Colonic mucosa (tissue), 4 donors: Measurements from ENCODE around the gene TMPRSS13. TPM values are rescaled to one million over a fixed set of nuclear protein-coding genes. Genes with fewer than 3 reads are reported as not detected.

ENCODE experiments used
- DNase-seq: peaks from one replicate; pipeline ENCODE4 v3.0.0-alpha.2; 2020
- H3K27ac ChIP-seq: fragments of 200-600 bp; one replicate; pipeline ENCODE4 v1.8.0; 2021
- H3K27me3 ChIP-seq: fragments of 200-600 bp; one replicate; pipeline ENCODE4 v1.8.0; 2021
- H3K36me3 ChIP-seq: fragments of 200-600 bp; one replicate; pipeline ENCODE4 v1.8.0; 2021
- H3K4me1 ChIP-seq: fragments of 200-600 bp; one replicate; pipeline ENCODE4 v1.8.0; 2021; ENCODE audit warnings: mild to moderate bottlenecking
- H3K4me3 ChIP-seq: fragments of 200-600 bp; one replicate; pipeline ENCODE4 v1.8.0; 2021
- H3K9ac ChIP-seq, 2 donors: one replicate each; pipeline ENCODE4 v1.7.0; 2013; ENCODE audit warnings: control low read depth in 2 of 2, low read depth in 2 of 2, low read length in 2 of 2
- H3K9me3 ChIP-seq: fragments of 200-600 bp; one replicate; pipeline ENCODE4 v1.8.0; 2021
- intact Hi-C: fragments of 100-400 bp; cut with DNase I; formaldehyde crosslinking; loops from one replicate; pipeline ENCODE4 v1.14.1; 2022
- total RNA-seq, 2 donors: library from RNA; stranded (reverse); fragmentation: NEBNext Ultra II Directional in 1 of 2; extraction: Animal tissue kit (Norgen Biotek cat#: 25700) in 1 of 2; gene quantifications; one replicate each; pipeline ENCODE4 v1.2.1, GENCODE V29; 2021
- TF ChIP-seq, protein P1 (sequence below): fragments of 200-600 bp; IDR thresholded peaks from one replicate; pipeline ENCODE4 v1.8.0; 2022; ENCODE audit warnings: antibody characterized with exemption, mild to moderate bottlenecking
- donor health status: healthy.
- donor health status: DM: no; HTN: no; CAD: no.
- donor health status: DM: no; HTN: no; CAD: no.

TMPRSS13 gene
- total RNA-seq, 2 donors from 2014 or later: 1.5 to 1.6 TPM

DNA sequence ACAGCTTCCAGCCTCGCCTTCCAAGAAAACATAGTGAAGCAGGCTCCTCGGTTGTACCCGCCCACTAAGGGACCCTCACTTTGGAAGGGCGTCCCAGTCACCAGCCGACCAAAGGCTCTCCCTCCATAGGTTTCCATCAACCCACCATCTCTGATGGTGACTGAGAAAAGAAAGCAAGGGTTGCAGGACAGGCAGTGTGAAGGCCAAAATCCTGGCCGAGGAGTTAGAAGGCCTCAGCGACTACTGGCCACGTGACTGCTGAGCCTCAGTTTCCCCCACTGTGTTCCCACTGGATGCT, 55.4 kb downstream of the TMPRSS13 start:
- intact Hi-C loops: no loop called here
- Histone ChIP-seq H3K4me3 (no peak overlapping the region), H3K9ac (no peak overlapping the region), H3K27ac (no peak overlapping the region), H3K9me3 (no peaks in the 10 kb centered on the region), H3K27me3 (peaks cover 22% of the 10 kb centered on the region), H3K36me3 (no peaks in the 10 kb centered on the region), H3K4me1 (no peaks in the 10 kb centered on the region)
- TF ChIP-seq, protein P1, sequence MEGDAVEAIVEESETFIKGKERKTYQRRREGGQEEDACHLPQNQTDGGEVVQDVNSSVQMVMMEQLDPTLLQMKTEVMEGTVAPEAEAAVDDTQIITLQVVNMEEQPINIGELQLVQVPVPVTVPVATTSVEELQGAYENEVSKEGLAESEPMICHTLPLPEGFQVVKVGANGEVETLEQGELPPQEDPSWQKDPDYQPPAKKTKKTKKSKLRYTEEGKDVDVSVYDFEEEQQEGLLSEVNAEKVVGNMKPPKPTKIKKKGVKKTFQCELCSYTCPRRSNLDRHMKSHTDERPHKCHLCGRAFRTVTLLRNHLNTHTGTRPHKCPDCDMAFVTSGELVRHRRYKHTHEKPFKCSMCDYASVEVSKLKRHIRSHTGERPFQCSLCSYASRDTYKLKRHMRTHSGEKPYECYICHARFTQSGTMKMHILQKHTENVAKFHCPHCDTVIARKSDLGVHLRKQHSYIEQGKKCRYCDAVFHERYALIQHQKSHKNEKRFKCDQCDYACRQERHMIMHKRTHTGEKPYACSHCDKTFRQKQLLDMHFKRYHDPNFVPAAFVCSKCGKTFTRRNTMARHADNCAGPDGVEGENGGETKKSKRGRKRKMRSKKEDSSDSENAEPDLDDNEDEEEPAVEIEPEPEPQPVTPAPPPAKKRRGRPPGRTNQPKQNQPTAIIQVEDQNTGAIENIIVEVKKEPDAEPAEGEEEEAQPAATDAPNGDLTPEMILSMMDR: no peak
- no peak for DNase-seq

DNA sequence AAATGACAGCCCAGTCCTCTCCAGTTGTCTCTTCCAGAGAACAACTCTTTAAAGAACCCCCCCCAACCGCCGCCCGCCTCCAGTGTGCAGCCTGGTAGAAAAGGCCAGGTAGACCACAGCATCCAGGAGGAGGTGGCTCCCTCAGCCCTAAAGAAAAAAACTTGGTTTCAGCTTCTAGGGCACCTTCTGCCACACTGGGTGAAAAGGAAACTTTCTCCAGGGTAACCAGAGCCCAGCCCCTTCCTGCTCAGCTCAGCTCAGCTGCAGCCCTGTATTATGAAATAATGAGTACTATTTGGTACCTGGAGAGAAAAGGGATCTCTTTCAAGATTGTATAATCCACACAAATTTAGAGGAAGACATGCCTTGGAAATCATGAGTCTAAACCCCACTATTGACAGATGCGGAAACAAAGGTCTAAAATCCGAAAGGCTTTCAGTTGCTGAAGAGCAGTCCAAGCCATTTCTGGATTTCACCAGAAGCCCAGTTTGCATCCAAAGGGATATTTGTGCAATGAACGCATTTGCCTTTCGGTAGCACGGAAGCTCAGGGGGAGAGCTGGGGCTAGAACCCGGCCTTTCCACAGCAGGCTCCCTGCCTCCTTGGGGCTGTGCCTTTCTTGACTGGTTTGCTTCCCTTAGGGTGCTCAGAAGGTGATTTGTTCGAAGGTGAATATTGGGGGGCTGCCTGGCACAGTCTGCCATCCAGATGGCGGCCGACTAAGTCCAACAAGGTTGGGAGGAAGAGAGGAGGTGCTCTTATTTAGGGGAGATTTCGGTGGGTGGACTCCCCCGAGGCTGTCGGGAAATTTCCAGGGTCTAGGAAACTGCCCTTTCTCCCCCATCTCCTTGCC, 56.0 kb downstream of the TMPRSS13 start:
- H3K9ac ChIP-seq: no peak overlapping the region
- DNase-seq: no peak
- TF ChIP-seq, protein P1: no peak
- H3K27ac ChIP-seq: no peak overlapping the region
- H3K4me1 ChIP-seq: no peaks in the 10 kb centered on the region
- H3K9me3 ChIP-seq: no peaks in the 10 kb centered on the region
- intact Hi-C loops: no loop called here
- no peak overlapping the region for H3K4me3 ChIP-seq
- peaks cover 22% of the 10 kb centered on the region for H3K27me3 ChIP-seq
- no peaks in the 10 kb centered on the region for H3K36me3 ChIP-seq

DNA sequence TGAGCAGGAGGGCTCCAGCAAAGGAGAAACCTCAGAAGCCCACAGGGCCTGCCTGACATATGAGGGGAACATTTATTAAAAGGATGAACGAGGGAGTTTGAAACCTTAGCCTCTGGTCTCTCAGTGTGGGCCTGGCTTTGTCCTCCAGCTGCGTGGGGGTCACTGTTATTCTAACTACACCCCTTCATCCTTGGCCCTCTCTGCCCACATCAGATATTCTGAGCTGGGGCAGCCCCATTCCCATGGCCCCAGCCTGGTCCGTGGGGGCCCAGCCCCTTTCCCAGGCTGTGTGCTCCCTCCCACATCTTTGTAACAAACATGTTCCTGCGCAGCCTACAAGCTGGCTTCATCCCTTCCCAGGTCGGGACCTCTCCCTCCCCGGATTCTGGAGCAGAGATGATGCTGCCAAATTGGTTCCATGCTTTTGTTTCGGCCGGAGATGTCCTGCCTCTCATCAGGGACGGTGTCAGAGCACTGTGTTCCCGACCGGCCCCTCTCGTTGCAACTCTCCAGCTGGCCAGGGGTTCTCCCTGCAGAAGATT, 56.7 kb downstream of the TMPRSS13 start:
- TF ChIP-seq, protein P1: no peak
- Histone ChIP-seq H3K9ac (no peak overlapping the region), H3K4me3 (no peak overlapping the region), H3K4me1 (no peaks in the 10 kb centered on the region), H3K36me3 (no peaks in the 10 kb centered on the region), H3K9me3 (no peaks in the 10 kb centered on the region), H3K27ac (no peak overlapping the region), H3K27me3 (peaks cover 22% of the 10 kb centered on the region)
- intact Hi-C loops: no loop called here
- no peak for DNase-seq

DNA sequence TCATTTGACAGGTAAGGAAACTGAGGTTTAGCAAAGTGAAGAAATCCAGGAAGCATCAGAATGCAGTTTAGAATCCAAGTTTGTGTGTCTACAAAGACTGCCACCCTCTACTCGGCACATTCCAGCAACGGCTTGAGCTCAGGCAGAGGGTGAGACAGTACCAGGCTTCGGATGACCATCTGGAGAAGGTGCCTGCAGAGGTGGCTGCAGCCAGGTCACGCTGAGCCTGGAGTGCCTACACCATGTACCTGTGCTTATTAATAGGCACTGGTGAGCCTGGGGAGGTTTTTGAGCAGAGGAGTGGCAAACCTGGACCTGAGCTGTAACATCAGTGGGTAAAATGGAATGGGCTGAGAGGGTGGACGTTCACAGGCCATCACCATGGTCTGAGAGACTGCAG, 57.4 kb downstream of the TMPRSS13 start:
- Histone ChIP-seq H3K9ac (no peak overlapping the region), H3K27ac (no peak overlapping the region), H3K9me3 (no peaks in the 10 kb centered on the region), H3K4me3 (no peak overlapping the region), H3K27me3 (peaks cover 21% of the 10 kb centered on the region), H3K36me3 (no peaks in the 10 kb centered on the region), H3K4me1 (no peaks in the 10 kb centered on the region)
- no peak for DNase-seq
- TF ChIP-seq, protein P1: no peak
- intact Hi-C loops: no loop called here

DNA sequence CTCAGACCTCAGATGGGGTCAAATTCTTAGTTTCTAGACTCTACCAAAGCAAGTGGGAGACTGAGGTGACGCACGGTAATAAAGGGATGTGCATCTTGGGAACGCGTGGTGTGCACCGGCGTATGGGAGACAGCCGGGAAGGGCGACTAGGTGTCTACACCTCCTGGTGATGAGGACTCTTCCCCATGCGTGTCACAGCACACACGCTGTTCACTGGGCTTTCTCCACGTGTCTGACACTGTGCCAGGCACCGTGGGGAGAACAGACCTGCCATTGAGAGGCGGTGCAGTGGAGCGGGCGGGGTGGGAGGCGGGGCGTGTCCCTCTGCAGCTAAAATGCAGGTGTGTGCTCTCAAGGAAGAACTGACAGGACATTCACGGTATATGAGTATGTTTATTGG, 58.0 kb downstream of the TMPRSS13 start:
- intact Hi-C loops: no loop called here
- H3K27me3 ChIP-seq: peaks cover 17% of the 10 kb centered on the region
- no peak overlapping the region for H3K4me3 ChIP-seq
- DNase-seq: no peak
- no peak overlapping the region for H3K27ac ChIP-seq
- TF ChIP-seq, protein P1: no peak
- no peak overlapping the region for H3K9ac ChIP-seq
- no peaks in the 10 kb centered on the region for H3K9me3 ChIP-seq
- H3K4me1 ChIP-seq: no peaks in the 10 kb centered on the region
- H3K36me3 ChIP-seq: no peaks in the 10 kb centered on the region
